Prostate gland (tissue), 2 donors: ENCODE measurements around the gene BRPF1.

Experiments
- POLR2A ChIP-seq: fragments of 450-650 bp; IDR thresholded peaks from one replicate; pipeline ENCODE4 v1.6.1; 2016; ENCODE audit warnings: antibody characterized with exemption, mild to moderate bottlenecking
- TF ChIP-seq, protein P1 (sequence below), 4 experiments: fragments of 200-600 bp in 2 of 4; fragments of 450-650 bp in 2 of 4; sonication (generic) in 2 of 4; IDR thresholded peaks; 1 replicate in 3 of 4; 2 replicates in 1 of 4; pipeline ENCODE4 v1.5.1; 2016 to 2019; ENCODE audit warnings: antibody characterized with exemption in 4 of 4, mild to moderate bottlenecking in 2 of 4, moderate library complexity in 2 of 4

DNA sequence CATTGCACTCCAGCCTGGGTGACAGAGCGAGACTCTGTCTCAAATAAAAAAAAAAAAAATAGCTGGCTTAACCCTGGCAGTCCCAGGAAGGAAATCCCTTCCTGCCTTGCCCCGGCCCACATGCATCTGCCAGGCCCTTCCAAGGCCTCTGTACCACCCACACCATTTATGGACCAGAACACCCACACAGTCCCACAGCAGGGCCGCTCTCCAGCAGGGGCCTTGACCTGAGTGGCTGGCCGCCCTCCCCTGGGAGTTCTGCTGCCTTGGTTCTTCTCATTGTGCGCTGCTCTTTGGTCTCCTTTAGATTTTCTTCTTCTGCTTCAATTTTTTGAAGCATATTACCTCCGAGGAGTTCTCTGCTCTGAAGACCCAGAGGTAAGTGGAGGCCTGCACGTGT is 44.0 kb upstream of the BRPF1 start:
- TF ChIP-seq, protein P1, sequence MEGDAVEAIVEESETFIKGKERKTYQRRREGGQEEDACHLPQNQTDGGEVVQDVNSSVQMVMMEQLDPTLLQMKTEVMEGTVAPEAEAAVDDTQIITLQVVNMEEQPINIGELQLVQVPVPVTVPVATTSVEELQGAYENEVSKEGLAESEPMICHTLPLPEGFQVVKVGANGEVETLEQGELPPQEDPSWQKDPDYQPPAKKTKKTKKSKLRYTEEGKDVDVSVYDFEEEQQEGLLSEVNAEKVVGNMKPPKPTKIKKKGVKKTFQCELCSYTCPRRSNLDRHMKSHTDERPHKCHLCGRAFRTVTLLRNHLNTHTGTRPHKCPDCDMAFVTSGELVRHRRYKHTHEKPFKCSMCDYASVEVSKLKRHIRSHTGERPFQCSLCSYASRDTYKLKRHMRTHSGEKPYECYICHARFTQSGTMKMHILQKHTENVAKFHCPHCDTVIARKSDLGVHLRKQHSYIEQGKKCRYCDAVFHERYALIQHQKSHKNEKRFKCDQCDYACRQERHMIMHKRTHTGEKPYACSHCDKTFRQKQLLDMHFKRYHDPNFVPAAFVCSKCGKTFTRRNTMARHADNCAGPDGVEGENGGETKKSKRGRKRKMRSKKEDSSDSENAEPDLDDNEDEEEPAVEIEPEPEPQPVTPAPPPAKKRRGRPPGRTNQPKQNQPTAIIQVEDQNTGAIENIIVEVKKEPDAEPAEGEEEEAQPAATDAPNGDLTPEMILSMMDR (IDR thresholded peaks at IDR 0.05): no peak
- TF ChIP-seq POLR2A: no peak
